Panc1 (cell line): Measurements from ENCODE around the gene POLR3K. TPM values are rescaled to one million over a fixed set of nuclear protein-coding genes. Genes with fewer than 3 reads are reported as not detected.

Source experiments
- ATAC-seq: fragments of 200-7000 bp; cut with Tn5 transposase; 2 replicates; pipeline ENCODE4 v1.9.1; 2020; ENCODE audit warnings: mild to moderate bottlenecking, moderate library complexity
- BruUV-seq: library from RNA; stranded (reverse); fragments of 400-500 nt; replicated peaks from 2 replicates; lab custom pipeline; 2021; lab: Mats Ljungman, UMichigan
- CTCF ChIA-PET: fragments of 300-600 bp; sonication (Branson Sonifier 250); formaldehyde crosslinking; loops from one replicate; lab custom pipeline; 2022; ENCODE audit warnings: antibody characterized with exemption; lab: Charles Lee
- POLR2A ChIA-PET: fragments of 300-600 bp; sonication (Branson Sonifier 250); formaldehyde crosslinking; loops from one replicate; lab custom pipeline; 2022; ENCODE audit warnings: antibody characterized with exemption; lab: Charles Lee
- DNase-seq: peaks from one replicate; pipeline ENCODE4 v3.0.0-alpha.2; 2010; ENCODE audit warnings: low read depth, low spot score
- H3K27ac ChIP-seq: 2 replicates; pipeline ENCODE4 v1.5.1; 2011; ENCODE audit warnings: mild to moderate bottlenecking, low read length, inconsistent platforms
- H3K27me3 ChIP-seq: fragments of 200-500 bp; sonication (Bioruptor generic); 2 replicates; pipeline ENCODE4 v1.6.0; 2014; ENCODE audit warnings: low read length, inconsistent platforms; ENCODE audit not compliant: control insufficient read depth, insufficient read depth
- H3K36me3 ChIP-seq: fragments of 200-500 bp; sonication (Bioruptor generic); 2 replicates; pipeline ENCODE4 v1.5.1; 2014; ENCODE audit warnings: inconsistent platforms, mild to moderate bottlenecking, low read length, moderate library complexity; ENCODE audit not compliant: control insufficient read depth, insufficient read depth
- H3K4me1 ChIP-seq: 2 replicates; pipeline ENCODE4 v1.5.1; 2011; ENCODE audit warnings: inconsistent platforms, mild to moderate bottlenecking, low read length, moderate library complexity; ENCODE audit not compliant: control insufficient read depth, insufficient read depth
- H3K4me3 ChIP-seq, 2 experiments: 2 replicates each; pipeline ENCODE4 v1.5.1; 2011 to 2012; ENCODE audit warnings: low read depth in 2 of 2, low read length in 2 of 2, mild to moderate bottlenecking in 2 of 2, inconsistent platforms in 1 of 2, moderate library complexity in 1 of 2
- H3K9me3 ChIP-seq: fragments of 200-500 bp; sonication (Bioruptor generic); 2 replicates; pipeline ENCODE4 v1.5.1; 2014; ENCODE audit warnings: low read depth, mild to moderate bottlenecking, inconsistent platforms, low read length, moderate library complexity; ENCODE audit not compliant: control insufficient read depth, insufficient read depth
- CTCF ChIP-seq: fragments of 450-650 bp; IDR thresholded peaks from 2 replicates; pipeline ENCODE4 v1.5.1; 2017; ENCODE audit warnings: mild to moderate bottlenecking
- POLR2AphosphoS5 ChIP-seq: IDR thresholded peaks from 2 replicates; pipeline ENCODE4 v1.6.1; 2012; ENCODE audit warnings: mild to moderate bottlenecking, low read depth, low read length, moderate library complexity
- REST ChIP-seq, 2 experiments: IDR thresholded peaks; 2 replicates each; pipeline ENCODE4 v1.6.1; 2011 to 2012; ENCODE audit warnings: low read depth in 2 of 2, control low read depth in 1 of 2, low read length in 1 of 2, mild to moderate bottlenecking in 1 of 2, moderate library complexity in 1 of 2; ENCODE audit not compliant: insufficient read depth in 1 of 2
- SIN3A ChIP-seq: IDR thresholded peaks from 2 replicates; pipeline ENCODE4 v1.6.1; 2012; ENCODE audit warnings: low read depth, mild to moderate bottlenecking, low read length, moderate library complexity, borderline replicate concordance; ENCODE audit not compliant: insufficient read depth
- TCF7L2 ChIP-seq: IDR thresholded peaks from 2 replicates; pipeline ENCODE4 v1.6.1; 2011; ENCODE audit warnings: mild to moderate bottlenecking, low read depth, low read length, inconsistent platforms
- in situ Hi-C: cut with HindIII; loops from 2 replicates; pipeline ENCODE4 v1.10.0; 2016; ENCODE audit warnings: low sequenced_read_pairs, low pct_unique_long_range_greater_than_20kb
- intact Hi-C: fragments of 100-400 bp; cut with micrococcal nuclease; formaldehyde crosslinking; loops from one replicate; pipeline ENCODE4 v1.10.0; 2022; ENCODE audit not compliant: unreplicated experiment
- total RNA-seq: library from RNA; stranded (reverse); gene quantifications from one replicate; pipeline ENCODE4 v1.2.1, GENCODE V29; 2021; ENCODE audit not compliant: unreplicated experiment

The POLR3K gene
- total RNA-seq, 1 experiment from 2014 or later = 35.7 TPM

GRCh38 chr16:79151-80054, 26.0 kb upstream of the POLR3K start:
- ChIA-PET CTCF (no interaction called here), POLR2A (interaction anchor here (0.6 kb wide), 1 partner anchor 52 kb away, joined by 13 read pairs; no protein-coding TSS in a partner anchor)
- TF ChIP-seq CTCF = no peak
- no peak for TF ChIP-seq SIN3A
- TF ChIP-seq TCF7L2 = no peak
- TF ChIP-seq REST (IDR thresholded peaks at IDR 0.05; ENCODE audit: insufficient read depth in 1 of 2, low read depth in 2 of 2, low read length in 1 of 2) = no peak
- TF ChIP-seq POLR2AphosphoS5 = no peak
- no TSS peak for BruUV-seq
- intact Hi-C loops (no loop called here), in situ Hi-C loops (no loop called here)
- Histone ChIP-seq H3K4me3 (peak overlapping the region; percentile 81 to 84), H3K36me3 (no peaks in the 10 kb centered on the region), H3K27me3 (no peaks in the 10 kb centered on the region), H3K9me3 (no peaks in the 10 kb centered on the region), H3K4me1 (peaks cover 44% of the 10 kb centered on the region), H3K27ac (peak overlapping the region; percentile 86)
- DNase-seq = no peak
- ATAC-seq = no peak

DNA sequence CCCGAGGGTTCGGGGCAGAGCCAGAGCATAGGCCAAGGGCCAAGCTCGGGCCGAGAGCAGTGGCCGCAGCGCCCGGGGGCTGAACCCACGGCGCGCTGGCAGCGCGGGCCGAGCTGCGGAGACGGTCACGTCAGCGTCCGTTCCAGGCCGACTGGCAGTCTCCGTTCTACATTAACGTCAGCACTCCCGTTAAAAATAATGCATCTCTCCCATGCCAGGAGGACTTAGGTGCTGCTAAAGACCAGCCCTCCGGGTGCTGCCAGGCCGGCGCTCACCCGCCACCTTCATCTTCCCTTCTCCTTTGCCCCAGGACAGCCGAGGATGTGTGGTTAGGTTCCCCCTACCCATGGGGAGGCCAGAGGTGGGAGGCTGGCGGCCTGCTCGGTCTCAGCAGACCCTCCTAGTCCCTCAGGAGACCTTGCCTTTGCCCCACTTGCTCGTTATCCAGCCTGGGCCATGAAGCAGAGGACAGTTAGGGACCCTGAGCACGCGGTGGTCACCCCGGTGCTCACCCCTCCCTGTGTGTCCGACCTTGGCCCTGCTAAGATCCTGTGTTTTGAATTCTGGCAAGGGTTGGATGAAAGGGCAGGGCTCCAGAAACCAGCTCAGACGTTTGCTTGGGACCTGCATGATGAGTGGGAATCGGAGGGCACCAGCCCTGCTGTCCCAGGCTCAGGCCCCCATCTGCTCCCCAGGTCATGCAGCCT, 25.2 kb upstream of the POLR3K start:
- TF ChIP-seq POLR2AphosphoS5 (no peak), REST (IDR thresholded peaks at IDR 0.05; ENCODE audit: insufficient read depth in 1 of 2, low read depth in 2 of 2, low read length in 1 of 2) (no peak), SIN3A (no peak), CTCF (no peak), TCF7L2 (no peak)
- no peaks in the 10 kb centered on the region for H3K27me3 ChIP-seq
- H3K27ac ChIP-seq = peak overlapping the region; percentile 86
- DNase-seq = no peak
- H3K9me3 ChIP-seq = no peaks in the 10 kb centered on the region
- peaks cover 42% of the 10 kb centered on the region for H3K4me1 ChIP-seq
- peak overlapping the region; percentile 81 to 84 for H3K4me3 ChIP-seq
- intact Hi-C loops (no loop called here), in situ Hi-C loops (no loop called here)
- ChIA-PET CTCF (no interaction called here), POLR2A (no interaction called here)
- H3K36me3 ChIP-seq = no peaks in the 10 kb centered on the region
- peak; percentile 3; the same call in 1 of the 2 replicates for ATAC-seq
- no TSS peak for BruUV-seq
